HCT116 (cell line): Measurements from ENCODE around the gene TTC27. TPM values are rescaled to one million over a fixed set of nuclear protein-coding genes. Genes with fewer than 3 reads are reported as not detected.

Experiments
- ATAC-seq: fragments of 200-7000 bp; cut with Tn5 transposase; 2 replicates; pipeline ENCODE4 v1.9.1; 2020; ENCODE audit warnings: mild to moderate bottlenecking, moderate library complexity
- Bru-seq: library from RNA; stranded (reverse); fragments of 400-500 nt; gene quantifications from one replicate; lab custom pipeline; 2021; lab: Mats Ljungman, UMichigan
- BruChase-seq, 2 experiments: library from RNA; stranded (reverse); fragments of 400-500 nt; gene quantifications; one replicate each; lab custom pipeline; 2021; lab: Mats Ljungman, UMichigan
- BruUV-seq: library from RNA; stranded (reverse); fragments of 400-500 nt; replicated peaks from 2 replicates; lab custom pipeline; 2021; lab: Mats Ljungman, UMichigan
- CTCF ChIA-PET: fragments of 300-600 bp; sonication (Branson Sonifier 250); formaldehyde crosslinking; loops from one replicate; lab custom pipeline; 2021; ENCODE audit warnings: antibody characterized with exemption; lab: Charles Lee
- POLR2A ChIA-PET: fragments of 300-600, 350-600 bp; sonication (Branson Sonifier 250); formaldehyde crosslinking; loops from one replicate; lab custom pipeline; 2021; ENCODE audit warnings: antibody characterized with exemption; lab: Charles Lee
- RAD21 ChIA-PET, 2 experiments: fragments of 300-600 bp; sonication (Branson Sonifier 250); formaldehyde crosslinking; loops; one replicate each; lab custom pipeline; 2023; ENCODE audit warnings: low total read pairs in 2 of 2; ENCODE audit not compliant: uncharacterized antibody in 2 of 2, unreplicated experiment in 2 of 2, low non-redundant PET in 1 of 2; lab: Charles Lee
- DNase-seq: peaks from one replicate; pipeline ENCODE4 v3.0.0-alpha.2; 2010; ENCODE audit warnings: low read depth, low spot score
- H2AFZ ChIP-seq: fragments of 200-600 bp; shearing (Covaris generic), sonication (generic); 2 replicates; pipeline ENCODE4 v1.6.1; 2017; ENCODE audit warnings: low read depth, mixed run types, mixed read lengths, antibody characterized with exemption, low read length; ENCODE audit not compliant: poor library complexity, severe bottlenecking
- H3K27ac ChIP-seq: 2 replicates; pipeline ENCODE4 v1.5.1; 2012; ENCODE audit warnings: low read depth, low read length
- H3K27me3 ChIP-seq: fragments of 200-600 bp; sonication (generic); 2 replicates; pipeline ENCODE4 v1.6.1; 2016; ENCODE audit warnings: mixed run types, low read length, mixed read lengths; ENCODE audit not compliant: insufficient read depth
- H3K36me3 ChIP-seq, 2 experiments: fragments of 200-500 bp in 1 of 2; fragments of 200-600 bp in 1 of 2; sonication (Bioruptor generic) in 1 of 2; sonication (generic) in 1 of 2; 2 replicates each; pipeline versions ENCODE4 v1.5.1 to v1.6.1; 2014 to 2016; ENCODE audit warnings: low read length in 2 of 2, inconsistent platforms in 1 of 2, mixed read lengths in 1 of 2, mixed run types in 1 of 2; ENCODE audit not compliant: insufficient read depth in 2 of 2, control insufficient read depth in 1 of 2
- H3K4me1 ChIP-seq, 2 experiments: fragments of 200-600 bp in 1 of 2; sonication (generic) in 1 of 2; 2 replicates each; pipeline versions ENCODE4 v1.5.1 to v1.6.1; 2012 to 2017; ENCODE audit warnings: low read length in 2 of 2, inconsistent platforms in 1 of 2, mild to moderate bottlenecking in 1 of 2, mixed read lengths in 1 of 2, mixed run types in 1 of 2, moderate library complexity in 1 of 2; ENCODE audit not compliant: insufficient read depth in 2 of 2, control insufficient read depth in 1 of 2
- H3K4me2 ChIP-seq: fragments of 200-600 bp; sonication (generic); 2 replicates; pipeline ENCODE4 v1.6.1; 2017; ENCODE audit warnings: mixed run types, low read length, mixed read lengths
- H3K4me3 ChIP-seq, 2 experiments: fragments of 200-600 bp in 1 of 2; sonication (generic) in 1 of 2; replicated peaks in 1 of 2; 2 replicates each; pipeline ENCODE4 v1.5.1; 2011 to 2016; ENCODE audit warnings: low read length in 2 of 2, control low read depth in 1 of 2, low read depth in 1 of 2, mild to moderate bottlenecking in 1 of 2, mixed read lengths in 1 of 2, mixed run types in 1 of 2
- H3K79me2 ChIP-seq: fragments of 200-600 bp; sonication (generic); 2 replicates; pipeline ENCODE4 v1.6.1; 2017; ENCODE audit warnings: mild to moderate bottlenecking, mixed run types, low read length, moderate library complexity, mixed read lengths; ENCODE audit not compliant: insufficient read depth
- H3K9ac ChIP-seq: fragments of 200-600 bp; sonication (generic); 2 replicates; pipeline ENCODE4 v1.6.1; 2016; ENCODE audit warnings: low read length, mixed read lengths
- H3K9me2 ChIP-seq: fragments of 200-600 bp; sonication (generic), shearing (Covaris generic); 2 replicates; pipeline ENCODE4 v1.6.1; 2017; ENCODE audit warnings: mixed run types, mild to moderate bottlenecking, moderate library complexity; ENCODE audit not compliant: insufficient read depth
- H3K9me3 ChIP-seq, 2 experiments: fragments of 200-500 bp in 1 of 2; fragments of 200-600 bp in 1 of 2; sonication (Bioruptor generic) in 1 of 2; sonication (generic) in 1 of 2; 2 replicates each; pipeline ENCODE4 v1.6.1; 2014 to 2017; ENCODE audit warnings: low read length in 2 of 2, mixed read lengths in 2 of 2, inconsistent platforms in 1 of 2, low read depth in 1 of 2, mild to moderate bottlenecking in 1 of 2, mixed run types in 1 of 2, moderate library complexity in 1 of 2; ENCODE audit not compliant: control insufficient read depth in 1 of 2, insufficient read depth in 1 of 2
- H4K20me1 ChIP-seq: fragments of 200-600 bp; sonication (generic), shearing (Covaris generic); 2 replicates; pipeline ENCODE4 v1.6.1; 2017; ENCODE audit warnings: mixed run types, mild to moderate bottlenecking, moderate library complexity; ENCODE audit not compliant: insufficient read depth
- CBX3 ChIP-seq: IDR thresholded peaks from 2 replicates; pipeline ENCODE4 v1.6.1; 2012; ENCODE audit warnings: low read depth
- CEBPB ChIP-seq: IDR thresholded peaks from 2 replicates; pipeline ENCODE4 v1.6.1; 2012; ENCODE audit warnings: low read depth
- ELF1 ChIP-seq: IDR thresholded peaks from 2 replicates; pipeline ENCODE4 v1.6.1; 2012; ENCODE audit warnings: low read depth, borderline replicate concordance
- EZH2 ChIP-seq: fragments of 200-600 bp; sonication (generic); IDR thresholded peaks from 2 replicates; pipeline ENCODE4 v1.6.1; 2017; ENCODE audit warnings: antibody characterized with exemption, mixed run types
- EZH2phosphoT487 ChIP-seq: fragments of 200-600 bp; IDR thresholded peaks from 2 replicates; pipeline ENCODE4 v1.6.1; 2018; ENCODE audit warnings: antibody characterized with exemption, borderline replicate concordance
- FOSL1 ChIP-seq: IDR thresholded peaks from 2 replicates; pipeline ENCODE4 v1.6.1; 2012; ENCODE audit warnings: low read depth
- JUND ChIP-seq: IDR thresholded peaks from 2 replicates; pipeline ENCODE4 v1.6.1; 2012
- POLR2A ChIP-seq: IDR thresholded peaks from 2 replicates; pipeline ENCODE4 v1.7.0; 2011; ENCODE audit warnings: borderline replicate concordance; ENCODE audit not compliant: insufficient read depth, insufficient read length; ENCODE audit errors: extremely low read depth
- POLR2AphosphoS5 ChIP-seq: IDR thresholded peaks from 2 replicates; pipeline ENCODE4 v1.6.1; 2011; ENCODE audit warnings: mild to moderate bottlenecking, low read depth, low read length, moderate library complexity
- RAD21 ChIP-seq: IDR thresholded peaks from 2 replicates; pipeline ENCODE4 v1.6.1; 2012; ENCODE audit warnings: low read depth, mild to moderate bottlenecking
- SIN3A ChIP-seq: IDR thresholded peaks from 2 replicates; pipeline ENCODE4 v1.6.1; 2012; ENCODE audit warnings: low read depth
- SP1 ChIP-seq: IDR thresholded peaks from 2 replicates; pipeline ENCODE4 v1.6.1; 2012; ENCODE audit warnings: low read depth
- YY1 ChIP-seq: IDR thresholded peaks from 2 replicates; pipeline ENCODE4 v1.6.1; 2011; ENCODE audit warnings: low read length, low read depth, moderate library complexity, mild to moderate bottlenecking; ENCODE audit not compliant: insufficient replicate concordance; ENCODE audit errors: extremely low read depth
- ZFX ChIP-seq: fragments of 450-650 bp; IDR thresholded peaks from 2 replicates; pipeline ENCODE4 v1.6.1; 2017
- ZNF274 ChIP-seq: fragments of 200-500 bp; sonication (Bioruptor generic); IDR thresholded peaks from 2 replicates; pipeline ENCODE4 v1.6.1; 2014; ENCODE audit warnings: mild to moderate bottlenecking, low read depth, low read length, inconsistent platforms
- intact Hi-C: fragments of 100-400 bp; cut with micrococcal nuclease; formaldehyde crosslinking; loops from 2 replicates; pipeline ENCODE4 v1.10.0; 2022
- long read RNA-seq: library from polyadenylated mRNA; unstranded; transcript quantifications from one replicate; pipeline ENCODE4 v2.0.0, GENCODE V29; 2021; ENCODE audit not compliant: unreplicated experiment
- polyA plus RNA-seq: library from polyadenylated mRNA; unstranded; fragments of >200 nt; gene quantifications from 2 replicates; pipeline ENCODE4 v1.2.1, GENCODE V29; 2012; ENCODE audit warnings: missing spikeins
- total RNA-seq: library from RNA; stranded (reverse); gene quantifications from one replicate; pipeline ENCODE4 v1.2.1, GENCODE V29; 2021; ENCODE audit not compliant: unreplicated experiment
- TF ChIP-seq, protein P1 (sequence below): IDR thresholded peaks from 2 replicates; pipeline ENCODE4 v1.6.1; 2012; ENCODE audit warnings: low read depth
- TF ChIP-seq, protein P2 (sequence below): IDR thresholded peaks from 2 replicates; pipeline ENCODE4 v1.6.1; 2011; ENCODE audit warnings: mild to moderate bottlenecking, low read length, moderate library complexity; ENCODE audit not compliant: insufficient replicate concordance; ENCODE audit errors: extremely low read depth
- TF ChIP-seq, protein P3 (sequence below): IDR thresholded peaks from 2 replicates; pipeline ENCODE4 v1.6.1; 2012
- TF ChIP-seq, protein P4 (sequence below): IDR thresholded peaks from 2 replicates; pipeline ENCODE4 v1.6.1; 2012

The TTC27 gene
- total RNA-seq (24.4 TPM), Bru-seq, nascent RNA (percentile 69 among the genes with signal in this experiment), BruChase-seq, experiment 1, labeled RNA remaining after a 6-hour chase (percentile 60 among the genes with signal in this experiment), BruChase-seq, experiment 2, labeled RNA remaining after a 2-hour chase (percentile 53 among the genes with signal in this experiment)
- polyA plus RNA-seq, result 8.5 and 10.5 TPM in 2 replicates
- long read RNA-seq, transcript TTC27-201 (20 exons, 2,876 nt), result major isoform, 46 of 82 reads
- long read RNA-seq, partial matches to known transcripts, result 20 of 82 reads
- long read RNA-seq, other reads (novel, unspliced or antisense), result 16 of 82 reads

DNA sequence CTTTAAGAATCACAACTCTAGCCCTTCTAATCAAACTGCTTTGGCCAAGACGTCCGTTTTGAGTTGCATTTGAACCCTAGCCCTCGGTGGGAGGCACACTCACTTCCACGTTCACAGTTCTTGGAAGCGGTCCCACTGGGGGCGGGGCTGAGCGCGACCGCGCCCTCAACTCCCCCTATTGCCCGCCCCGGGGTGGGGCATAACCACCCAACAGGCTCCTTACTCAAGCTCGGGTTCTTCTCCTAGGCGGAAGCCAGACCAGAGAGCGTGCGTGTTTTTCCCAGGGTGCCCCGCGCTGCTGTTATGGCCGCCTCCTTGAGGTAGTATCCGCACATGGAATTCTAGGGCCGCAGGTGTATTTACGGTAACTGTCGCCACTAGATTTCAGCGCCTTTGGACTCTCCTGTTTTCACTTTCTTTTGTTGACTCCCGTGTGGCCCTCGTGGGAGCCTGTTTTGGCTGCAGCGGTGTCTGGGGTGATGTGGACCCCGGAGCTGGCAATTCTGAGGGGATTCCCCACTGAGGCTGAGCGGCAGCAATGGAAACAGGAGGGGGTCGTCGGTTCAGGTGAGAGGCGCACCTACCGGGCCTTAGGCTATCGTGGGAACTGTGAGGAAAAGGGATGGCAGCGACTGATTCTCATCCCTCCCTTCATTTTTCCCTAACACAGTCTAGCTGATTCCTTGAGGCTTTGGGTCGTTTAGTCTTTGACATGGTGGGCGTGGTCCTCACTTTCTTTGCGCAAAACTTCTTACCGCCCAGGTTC, at the start of gene TTC27:
Gene TTC27 (plus strand): TSS at position 237 of the 766 bp plus-strand sequence. CDS start 243 bp downstream, at position 480.
- intact Hi-C loops, result no loop called here
- ChIA-PET CTCF (no interaction called here), POLR2A (interaction anchor here (1.1 kb wide), 1 partner anchor 9 kb away, joined by 3 read pairs; no protein-coding TSS in a partner anchor), RAD21 (no interaction called here)
- peak; percentile 92 for DNase-seq
- BruUV-seq, result TSS peak; percentile 68
- peak; percentile 100 for ATAC-seq
- Histone ChIP-seq H4K20me1 (no peaks in the 10 kb centered on the region), H3K4me2 (peak within 1 kb of the TSS; percentile 85), H3K9me2 (no peaks in the 10 kb centered on the region), H2AFZ (peak within 1 kb of the TSS; percentile 97), H3K9ac (peak within 1 kb of the TSS; percentile 80), H3K9me3 (no peaks in the 10 kb centered on the region), H3K27me3 (no peaks in the 10 kb centered on the region), H3K36me3 (peaks cover 0 to 2% of the 10 kb centered on the region in 2 experiments; a peak in 1 of 4 replicates), H3K79me2 (peaks cover 21% of the 10 kb centered on the region; the same call in 1 of the 2 replicates), H3K4me3 (peak within 1 kb of the TSS; percentile 92 to 99), H3K27ac (0 out of 2 replicates have a peak within 1 kb of the TSS, but pooled peaks have one; percentile 27), H3K4me1 (peaks cover 0 to 15% of the 10 kb centered on the region in 2 experiments; a peak in 3 of 4 replicates)
- TF ChIP-seq RAD21, result no peak
- TF ChIP-seq YY1, result peak; percentile 99
- no peak for TF ChIP-seq JUND
- TF ChIP-seq, protein P1, sequence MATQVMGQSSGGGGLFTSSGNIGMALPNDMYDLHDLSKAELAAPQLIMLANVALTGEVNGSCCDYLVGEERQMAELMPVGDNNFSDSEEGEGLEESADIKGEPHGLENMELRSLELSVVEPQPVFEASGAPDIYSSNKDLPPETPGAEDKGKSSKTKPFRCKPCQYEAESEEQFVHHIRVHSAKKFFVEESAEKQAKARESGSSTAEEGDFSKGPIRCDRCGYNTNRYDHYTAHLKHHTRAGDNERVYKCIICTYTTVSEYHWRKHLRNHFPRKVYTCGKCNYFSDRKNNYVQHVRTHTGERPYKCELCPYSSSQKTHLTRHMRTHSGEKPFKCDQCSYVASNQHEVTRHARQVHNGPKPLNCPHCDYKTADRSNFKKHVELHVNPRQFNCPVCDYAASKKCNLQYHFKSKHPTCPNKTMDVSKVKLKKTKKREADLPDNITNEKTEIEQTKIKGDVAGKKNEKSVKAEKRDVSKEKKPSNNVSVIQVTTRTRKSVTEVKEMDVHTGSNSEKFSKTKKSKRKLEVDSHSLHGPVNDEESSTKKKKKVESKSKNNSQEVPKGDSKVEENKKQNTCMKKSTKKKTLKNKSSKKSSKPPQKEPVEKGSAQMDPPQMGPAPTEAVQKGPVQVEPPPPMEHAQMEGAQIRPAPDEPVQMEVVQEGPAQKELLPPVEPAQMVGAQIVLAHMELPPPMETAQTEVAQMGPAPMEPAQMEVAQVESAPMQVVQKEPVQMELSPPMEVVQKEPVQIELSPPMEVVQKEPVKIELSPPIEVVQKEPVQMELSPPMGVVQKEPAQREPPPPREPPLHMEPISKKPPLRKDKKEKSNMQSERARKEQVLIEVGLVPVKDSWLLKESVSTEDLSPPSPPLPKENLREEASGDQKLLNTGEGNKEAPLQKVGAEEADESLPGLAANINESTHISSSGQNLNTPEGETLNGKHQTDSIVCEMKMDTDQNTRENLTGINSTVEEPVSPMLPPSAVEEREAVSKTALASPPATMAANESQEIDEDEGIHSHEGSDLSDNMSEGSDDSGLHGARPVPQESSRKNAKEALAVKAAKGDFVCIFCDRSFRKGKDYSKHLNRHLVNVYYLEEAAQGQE, result no peak
- TF ChIP-seq, protein P2, sequence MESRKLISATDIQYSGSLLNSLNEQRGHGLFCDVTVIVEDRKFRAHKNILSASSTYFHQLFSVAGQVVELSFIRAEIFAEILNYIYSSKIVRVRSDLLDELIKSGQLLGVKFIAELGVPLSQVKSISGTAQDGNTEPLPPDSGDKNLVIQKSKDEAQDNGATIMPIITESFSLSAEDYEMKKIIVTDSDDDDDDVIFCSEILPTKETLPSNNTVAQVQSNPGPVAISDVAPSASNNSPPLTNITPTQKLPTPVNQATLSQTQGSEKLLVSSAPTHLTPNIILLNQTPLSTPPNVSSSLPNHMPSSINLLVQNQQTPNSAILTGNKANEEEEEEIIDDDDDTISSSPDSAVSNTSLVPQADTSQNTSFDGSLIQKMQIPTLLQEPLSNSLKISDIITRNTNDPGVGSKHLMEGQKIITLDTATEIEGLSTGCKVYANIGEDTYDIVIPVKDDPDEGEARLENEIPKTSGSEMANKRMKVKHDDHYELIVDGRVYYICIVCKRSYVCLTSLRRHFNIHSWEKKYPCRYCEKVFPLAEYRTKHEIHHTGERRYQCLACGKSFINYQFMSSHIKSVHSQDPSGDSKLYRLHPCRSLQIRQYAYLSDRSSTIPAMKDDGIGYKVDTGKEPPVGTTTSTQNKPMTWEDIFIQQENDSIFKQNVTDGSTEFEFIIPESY, result no peak
- TF ChIP-seq CEBPB, result no peak
- TF ChIP-seq SP1, result no peak
- TF ChIP-seq CBX3, result no peak
- TF ChIP-seq EZH2phosphoT487, result no peak
- no peak for TF ChIP-seq FOSL1
- TF ChIP-seq, protein P3, sequence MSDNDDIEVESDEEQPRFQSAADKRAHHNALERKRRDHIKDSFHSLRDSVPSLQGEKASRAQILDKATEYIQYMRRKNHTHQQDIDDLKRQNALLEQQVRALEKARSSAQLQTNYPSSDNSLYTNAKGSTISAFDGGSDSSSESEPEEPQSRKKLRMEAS, result peak; percentile 98
- peak; percentile 49; the same call in 1 of the 2 replicates for TF ChIP-seq ZFX
- TF ChIP-seq SIN3A, result peak; percentile 99
- TF ChIP-seq ZNF274, result no peak
- peak; percentile 65 for TF ChIP-seq POLR2A
- TF ChIP-seq POLR2AphosphoS5, result peak; percentile 91
- peak; percentile 48; the same call in 1 of the 2 replicates for TF ChIP-seq ELF1
- TF ChIP-seq, protein P4, sequence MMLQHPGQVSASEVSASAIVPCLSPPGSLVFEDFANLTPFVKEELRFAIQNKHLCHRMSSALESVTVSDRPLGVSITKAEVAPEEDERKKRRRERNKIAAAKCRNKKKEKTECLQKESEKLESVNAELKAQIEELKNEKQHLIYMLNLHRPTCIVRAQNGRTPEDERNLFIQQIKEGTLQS, result no peak
- TF ChIP-seq EZH2, result no peak
